Coronary artery (tissue), 2 donors: ENCODE data around the gene STARD3NL.

ENCODE experiments used
- DNase-seq: peaks from one replicate; pipeline ENCODE4 v3.0.0-alpha.2; 2017; ENCODE audit warnings: low spot score
- H3K27ac ChIP-seq, 2 donors: fragments of 200-600 bp; sonication (generic); one replicate each; pipeline ENCODE4 v1.5.1; 2016 to 2019
- H3K4me3 ChIP-seq: fragments of 200-600 bp; sonication (generic); 2 replicates; pipeline ENCODE4 v1.5.1; 2016; ENCODE audit warnings: mild to moderate bottlenecking, moderate library complexity
- TF ChIP-seq, protein P1 (sequence below): fragments of 200-600 bp; sonication (generic); IDR thresholded peaks from one replicate; pipeline ENCODE4 v1.5.1; 2019; ENCODE audit warnings: antibody characterized with exemption

STARD3NL gene

GRCh38 chr7:38178004-38178694 is at the start of gene STARD3NL:
Gene STARD3NL, plus strand, starts transcription at chr7:38178245. Its CDS starts 29,260 bp downstream, at chr7:38207505.
- TF ChIP-seq, protein P1, sequence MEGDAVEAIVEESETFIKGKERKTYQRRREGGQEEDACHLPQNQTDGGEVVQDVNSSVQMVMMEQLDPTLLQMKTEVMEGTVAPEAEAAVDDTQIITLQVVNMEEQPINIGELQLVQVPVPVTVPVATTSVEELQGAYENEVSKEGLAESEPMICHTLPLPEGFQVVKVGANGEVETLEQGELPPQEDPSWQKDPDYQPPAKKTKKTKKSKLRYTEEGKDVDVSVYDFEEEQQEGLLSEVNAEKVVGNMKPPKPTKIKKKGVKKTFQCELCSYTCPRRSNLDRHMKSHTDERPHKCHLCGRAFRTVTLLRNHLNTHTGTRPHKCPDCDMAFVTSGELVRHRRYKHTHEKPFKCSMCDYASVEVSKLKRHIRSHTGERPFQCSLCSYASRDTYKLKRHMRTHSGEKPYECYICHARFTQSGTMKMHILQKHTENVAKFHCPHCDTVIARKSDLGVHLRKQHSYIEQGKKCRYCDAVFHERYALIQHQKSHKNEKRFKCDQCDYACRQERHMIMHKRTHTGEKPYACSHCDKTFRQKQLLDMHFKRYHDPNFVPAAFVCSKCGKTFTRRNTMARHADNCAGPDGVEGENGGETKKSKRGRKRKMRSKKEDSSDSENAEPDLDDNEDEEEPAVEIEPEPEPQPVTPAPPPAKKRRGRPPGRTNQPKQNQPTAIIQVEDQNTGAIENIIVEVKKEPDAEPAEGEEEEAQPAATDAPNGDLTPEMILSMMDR = no peak
- Histone ChIP-seq H3K27ac (peak within 1 kb of the TSS; percentile 82 to 92), H3K4me3 (peak within 1 kb of the TSS; percentile 84)
- peak; percentile 98 for DNase-seq

- H3K4me3 ChIP-seq = no peak overlapping the region
- TF ChIP-seq, protein P1 = no peak
- no peak overlapping the region for H3K27ac ChIP-seq
- DNase-seq = no peak
Measured at GRCh38 chr7:38129162-38129561, 48.9 kb upstream of the STARD3NL start.

GRCh38 chr7:38129579-38129978 is 48.5 kb upstream of the STARD3NL start:
- no peak overlapping the region for H3K4me3 ChIP-seq
- DNase-seq = no peak
- no peak overlapping the region for H3K27ac ChIP-seq
- TF ChIP-seq, protein P1 = no peak

- TF ChIP-seq, protein P1 = no peak
- DNase-seq = no peak
- Histone ChIP-seq H3K4me3 (no peak overlapping the region), H3K27ac (no peak overlapping the region)
Measured at GRCh38 chr7:38138171-38138570, 39.9 kb upstream of the STARD3NL start.

GRCh38 chr7:38141187-38141586 is 36.9 kb upstream of the STARD3NL start:
- no peak overlapping the region for H3K4me3 ChIP-seq
- TF ChIP-seq, protein P1 = no peak
- no peak for DNase-seq
- no peak overlapping the region for H3K27ac ChIP-seq

DNA sequence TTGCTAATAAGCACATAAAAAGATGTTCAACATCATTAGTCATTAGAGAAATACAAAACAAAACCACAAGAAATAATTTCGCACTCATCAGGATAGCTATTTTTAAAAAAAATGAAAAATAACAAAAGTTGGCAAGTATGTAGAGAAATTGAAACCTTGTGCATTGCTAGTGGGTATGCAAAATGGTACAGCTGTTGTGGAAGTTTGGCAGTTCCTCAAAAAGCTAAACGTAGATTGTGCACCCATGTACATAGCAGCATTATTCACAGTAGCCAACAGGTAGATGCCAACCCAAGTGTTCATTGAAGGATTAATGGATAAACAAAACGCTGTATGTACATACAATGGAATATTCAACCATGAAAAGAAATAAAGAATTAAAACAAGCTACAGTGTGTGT is 35.3 kb upstream of the STARD3NL start:
- no peak overlapping the region for H3K27ac ChIP-seq
- TF ChIP-seq, protein P1 = no peak
- DNase-seq = no peak
- no peak overlapping the region for H3K4me3 ChIP-seq

DNA sequence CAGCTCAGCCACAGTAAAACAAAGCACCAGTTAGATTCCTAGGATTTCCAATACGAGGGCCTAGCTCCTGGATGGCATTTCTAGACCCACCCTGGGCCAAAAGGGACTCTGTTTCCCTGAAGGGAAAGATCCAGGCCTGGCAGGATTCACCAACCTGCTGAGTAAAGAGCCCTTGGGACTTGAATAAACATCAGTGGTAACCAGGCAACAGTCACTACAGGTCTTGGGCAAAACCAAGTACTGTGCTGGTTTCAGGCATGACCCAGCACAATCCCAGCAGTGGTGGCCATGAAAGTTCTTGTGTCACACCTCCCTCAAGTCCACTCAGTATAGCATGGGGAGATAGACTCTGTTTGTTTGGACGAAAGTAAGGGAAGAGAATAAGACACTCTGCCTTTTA is 31.0 kb upstream of the STARD3NL start:
- no peak overlapping the region for H3K27ac ChIP-seq
- no peak overlapping the region for H3K4me3 ChIP-seq
- TF ChIP-seq, protein P1 = no peak
- DNase-seq = no peak
